ENCODE results near the gene GRK4. TPM values are rescaled to one million over a fixed set of nuclear protein-coding genes. Genes with fewer than 3 reads are reported as not detected.

Gene GRK4
- total RNA-seq, 1 donor from 2014 or later, result 5.9 TPM

DNA sequence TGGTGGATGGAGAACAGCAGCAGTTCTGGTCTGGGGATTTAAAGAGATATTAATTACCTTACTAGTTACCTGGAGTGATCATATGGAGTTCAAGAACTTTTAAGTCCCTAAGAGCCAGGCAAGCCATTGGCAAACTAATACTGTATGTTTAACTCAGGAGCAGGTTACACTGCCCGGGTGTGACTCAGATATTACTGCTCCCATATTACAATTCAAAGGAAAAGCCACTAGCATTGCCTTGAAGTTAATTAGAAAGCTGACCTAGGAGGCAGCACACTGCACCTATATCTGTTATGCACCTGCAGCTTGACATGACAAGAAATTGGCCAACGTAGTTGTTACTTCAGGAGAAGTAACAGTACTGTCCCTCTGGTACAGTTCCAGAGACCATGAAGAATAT, 47.2 kb downstream of the GRK4 start:
- no peak for DNase-seq (ENCODE audit: low spot score)
- Mint-ChIP-seq H3K27me3 (ENCODE audit: unreplicated experiment) (no peaks in the 10 kb centered on the region), H3K4me1 (ENCODE audit: unreplicated experiment) (no peaks in the 10 kb centered on the region), H3K9me3 (ENCODE audit: unreplicated experiment) (no peaks in the 10 kb centered on the region), H3K27ac (ENCODE audit: unreplicated experiment) (no peak overlapping the region), H3K4me3 (ENCODE audit: unreplicated experiment) (no peak overlapping the region), H3K36me3 (ENCODE audit: low read depth, unreplicated experiment) (no peaks in the 10 kb centered on the region)
- TF ChIP-seq, protein P1, sequence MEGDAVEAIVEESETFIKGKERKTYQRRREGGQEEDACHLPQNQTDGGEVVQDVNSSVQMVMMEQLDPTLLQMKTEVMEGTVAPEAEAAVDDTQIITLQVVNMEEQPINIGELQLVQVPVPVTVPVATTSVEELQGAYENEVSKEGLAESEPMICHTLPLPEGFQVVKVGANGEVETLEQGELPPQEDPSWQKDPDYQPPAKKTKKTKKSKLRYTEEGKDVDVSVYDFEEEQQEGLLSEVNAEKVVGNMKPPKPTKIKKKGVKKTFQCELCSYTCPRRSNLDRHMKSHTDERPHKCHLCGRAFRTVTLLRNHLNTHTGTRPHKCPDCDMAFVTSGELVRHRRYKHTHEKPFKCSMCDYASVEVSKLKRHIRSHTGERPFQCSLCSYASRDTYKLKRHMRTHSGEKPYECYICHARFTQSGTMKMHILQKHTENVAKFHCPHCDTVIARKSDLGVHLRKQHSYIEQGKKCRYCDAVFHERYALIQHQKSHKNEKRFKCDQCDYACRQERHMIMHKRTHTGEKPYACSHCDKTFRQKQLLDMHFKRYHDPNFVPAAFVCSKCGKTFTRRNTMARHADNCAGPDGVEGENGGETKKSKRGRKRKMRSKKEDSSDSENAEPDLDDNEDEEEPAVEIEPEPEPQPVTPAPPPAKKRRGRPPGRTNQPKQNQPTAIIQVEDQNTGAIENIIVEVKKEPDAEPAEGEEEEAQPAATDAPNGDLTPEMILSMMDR (IDR thresholded peaks at IDR 0.05; ENCODE audit: unreplicated experiment), result no peak

DNA sequence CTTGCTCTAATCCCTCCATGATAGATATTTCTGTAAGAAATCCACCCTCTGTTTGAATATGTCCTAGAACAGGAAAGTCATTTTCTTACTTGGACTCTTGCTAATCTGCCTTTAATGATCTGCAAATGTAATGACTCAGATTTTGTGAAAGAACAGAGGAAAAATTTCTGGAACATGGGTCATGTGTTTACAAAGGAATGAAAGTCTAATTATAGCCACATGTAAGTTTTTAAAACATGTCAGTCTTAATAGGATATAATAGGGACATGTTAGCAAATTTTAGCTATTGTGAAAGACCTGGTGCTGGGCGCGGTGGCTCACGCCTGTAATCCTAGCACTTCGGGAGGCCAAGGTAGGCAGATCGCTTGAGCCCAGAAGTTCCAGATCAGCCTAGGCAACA, 47.6 kb downstream of the GRK4 start:
- H3K9me3 Mint-ChIP-seq (ENCODE audit: unreplicated experiment), result no peaks in the 10 kb centered on the region
- TF ChIP-seq, protein P1 (IDR thresholded peaks at IDR 0.05; ENCODE audit: unreplicated experiment), result no peak
- H3K4me1 Mint-ChIP-seq (ENCODE audit: unreplicated experiment), result no peaks in the 10 kb centered on the region
- H3K36me3 Mint-ChIP-seq (ENCODE audit: low read depth, unreplicated experiment), result no peaks in the 10 kb centered on the region
- H3K27me3 Mint-ChIP-seq (ENCODE audit: unreplicated experiment), result no peaks in the 10 kb centered on the region
- H3K4me3 Mint-ChIP-seq (ENCODE audit: unreplicated experiment), result no peak overlapping the region
- no peak for DNase-seq (ENCODE audit: low spot score)
- H3K27ac Mint-ChIP-seq (ENCODE audit: unreplicated experiment), result no peak overlapping the region

DNA sequence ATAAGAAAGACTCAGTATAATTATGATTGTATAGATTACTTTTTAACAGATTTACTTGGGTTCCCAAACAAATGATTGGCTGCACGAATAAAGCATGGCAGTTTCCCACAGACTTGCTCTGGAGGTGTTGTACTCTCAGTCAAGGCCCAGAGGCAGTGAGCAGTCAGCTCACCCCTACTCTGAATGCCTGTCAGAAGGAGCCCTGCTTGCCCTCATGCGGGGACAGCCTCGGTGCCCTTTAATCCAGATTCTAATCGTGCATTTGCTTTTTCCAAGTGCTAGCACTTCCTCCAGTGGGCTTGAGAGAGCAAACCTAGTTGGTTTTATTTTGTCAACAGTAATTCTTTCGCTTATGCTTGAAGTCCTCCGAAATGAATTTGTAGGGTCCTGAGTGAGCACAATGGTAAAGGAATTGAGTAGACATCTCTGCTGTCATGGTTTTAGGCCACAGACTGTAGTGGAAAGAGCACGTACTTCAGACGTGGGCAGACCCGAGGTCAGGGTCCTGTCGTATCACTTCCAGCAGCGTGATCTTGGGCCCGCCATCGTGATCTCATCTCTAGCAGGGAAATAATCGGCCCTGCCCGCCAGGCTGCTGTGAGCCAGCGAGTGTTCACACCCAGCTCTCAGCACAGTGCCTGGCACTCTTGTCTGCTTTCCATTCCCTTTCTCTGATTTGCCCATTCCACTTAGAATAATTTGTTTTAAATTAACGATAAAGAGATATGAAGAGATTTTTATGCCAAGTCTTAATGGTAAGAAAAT, 48.3 kb downstream of the GRK4 start:
- Mint-ChIP-seq H3K4me3 (ENCODE audit: unreplicated experiment) (no peak overlapping the region), H3K4me1 (ENCODE audit: unreplicated experiment) (no peaks in the 10 kb centered on the region), H3K9me3 (ENCODE audit: unreplicated experiment) (no peaks in the 10 kb centered on the region), H3K36me3 (ENCODE audit: low read depth, unreplicated experiment) (no peaks in the 10 kb centered on the region), H3K27me3 (ENCODE audit: unreplicated experiment) (peaks cover under 1% of the 10 kb centered on the region), H3K27ac (ENCODE audit: unreplicated experiment) (no peak overlapping the region)
- no peak for DNase-seq (ENCODE audit: low spot score)
- TF ChIP-seq, protein P1 (IDR thresholded peaks at IDR 0.05; ENCODE audit: unreplicated experiment), result no peak

DNA sequence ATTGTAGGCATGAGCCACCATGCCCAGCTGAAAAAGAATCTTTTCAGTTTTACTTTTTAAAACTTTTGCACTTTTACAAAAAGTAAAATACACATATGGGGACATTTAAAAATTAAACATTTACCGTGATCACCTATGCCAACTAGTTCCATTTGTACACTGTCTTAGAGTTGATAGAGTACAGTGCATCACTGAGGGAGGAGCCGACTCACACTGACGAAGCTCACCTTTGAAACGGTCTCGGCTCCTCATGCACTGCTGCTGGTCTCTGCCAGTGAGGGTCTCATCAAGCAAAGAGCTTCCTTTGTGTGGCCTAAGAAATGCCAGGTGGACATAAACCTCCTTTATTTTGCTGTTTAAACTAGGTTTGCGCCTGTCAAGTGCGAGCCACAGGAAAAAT, 50.0 kb downstream of the GRK4 start:
- TF ChIP-seq, protein P1 (IDR thresholded peaks at IDR 0.05; ENCODE audit: unreplicated experiment), result no peak
- Mint-ChIP-seq H3K4me3 (ENCODE audit: unreplicated experiment) (no peak overlapping the region), H3K27me3 (ENCODE audit: unreplicated experiment) (peaks cover 3% of the 10 kb centered on the region), H3K27ac (ENCODE audit: unreplicated experiment) (no peak overlapping the region), H3K9me3 (ENCODE audit: unreplicated experiment) (no peaks in the 10 kb centered on the region), H3K4me1 (ENCODE audit: unreplicated experiment) (no peaks in the 10 kb centered on the region), H3K36me3 (ENCODE audit: low read depth, unreplicated experiment) (no peaks in the 10 kb centered on the region)
- no peak for DNase-seq (ENCODE audit: low spot score)

DNA sequence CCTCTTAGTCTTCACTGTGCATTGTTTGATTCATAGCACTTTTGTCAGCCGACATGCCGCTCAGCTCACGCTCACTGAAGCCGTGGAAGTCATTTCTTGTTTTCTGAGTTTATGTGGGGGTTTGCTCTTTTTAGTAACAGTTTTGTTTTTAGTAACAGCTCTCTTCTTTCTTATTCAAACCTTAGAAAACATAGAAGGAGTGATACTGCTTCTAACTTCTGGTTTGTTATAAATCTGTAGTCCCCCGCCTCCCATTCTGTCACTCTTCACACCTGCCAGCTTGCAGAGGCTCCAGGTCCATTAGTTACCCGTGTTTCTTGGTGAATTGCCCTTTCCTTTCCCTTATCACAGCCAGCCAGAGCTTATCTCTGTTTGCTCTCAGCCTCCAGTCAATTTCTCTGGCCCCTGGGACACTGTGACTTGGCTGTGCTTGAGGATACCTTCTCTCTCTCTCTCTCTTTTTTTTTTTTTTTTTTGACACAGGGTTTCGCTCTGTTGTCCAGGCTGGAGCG, 50.5 kb downstream of the GRK4 start:
- Mint-ChIP-seq H3K27me3 (ENCODE audit: unreplicated experiment) (peaks cover 3% of the 10 kb centered on the region), H3K4me1 (ENCODE audit: unreplicated experiment) (no peaks in the 10 kb centered on the region), H3K9me3 (ENCODE audit: unreplicated experiment) (no peaks in the 10 kb centered on the region), H3K27ac (ENCODE audit: unreplicated experiment) (peak overlapping the region; percentile 4), H3K4me3 (ENCODE audit: unreplicated experiment) (no peak overlapping the region), H3K36me3 (ENCODE audit: low read depth, unreplicated experiment) (no peaks in the 10 kb centered on the region)
- TF ChIP-seq, protein P1 (IDR thresholded peaks at IDR 0.05; ENCODE audit: unreplicated experiment), result no peak
- DNase-seq (ENCODE audit: low spot score), result no peak
